Inferior parietal cortex (tissue), 1 donor: ENCODE results near the gene DOP1A.
A peak's percentile ranks its signal among the peaks of the same experiment; 100 is the strongest.

Experiments used
- DNase-seq: peaks from one replicate; pipeline ENCODE4 v3.0.0-alpha.2; 2016; ENCODE audit errors: extremely low spot score

Gene DOP1A

DNA sequence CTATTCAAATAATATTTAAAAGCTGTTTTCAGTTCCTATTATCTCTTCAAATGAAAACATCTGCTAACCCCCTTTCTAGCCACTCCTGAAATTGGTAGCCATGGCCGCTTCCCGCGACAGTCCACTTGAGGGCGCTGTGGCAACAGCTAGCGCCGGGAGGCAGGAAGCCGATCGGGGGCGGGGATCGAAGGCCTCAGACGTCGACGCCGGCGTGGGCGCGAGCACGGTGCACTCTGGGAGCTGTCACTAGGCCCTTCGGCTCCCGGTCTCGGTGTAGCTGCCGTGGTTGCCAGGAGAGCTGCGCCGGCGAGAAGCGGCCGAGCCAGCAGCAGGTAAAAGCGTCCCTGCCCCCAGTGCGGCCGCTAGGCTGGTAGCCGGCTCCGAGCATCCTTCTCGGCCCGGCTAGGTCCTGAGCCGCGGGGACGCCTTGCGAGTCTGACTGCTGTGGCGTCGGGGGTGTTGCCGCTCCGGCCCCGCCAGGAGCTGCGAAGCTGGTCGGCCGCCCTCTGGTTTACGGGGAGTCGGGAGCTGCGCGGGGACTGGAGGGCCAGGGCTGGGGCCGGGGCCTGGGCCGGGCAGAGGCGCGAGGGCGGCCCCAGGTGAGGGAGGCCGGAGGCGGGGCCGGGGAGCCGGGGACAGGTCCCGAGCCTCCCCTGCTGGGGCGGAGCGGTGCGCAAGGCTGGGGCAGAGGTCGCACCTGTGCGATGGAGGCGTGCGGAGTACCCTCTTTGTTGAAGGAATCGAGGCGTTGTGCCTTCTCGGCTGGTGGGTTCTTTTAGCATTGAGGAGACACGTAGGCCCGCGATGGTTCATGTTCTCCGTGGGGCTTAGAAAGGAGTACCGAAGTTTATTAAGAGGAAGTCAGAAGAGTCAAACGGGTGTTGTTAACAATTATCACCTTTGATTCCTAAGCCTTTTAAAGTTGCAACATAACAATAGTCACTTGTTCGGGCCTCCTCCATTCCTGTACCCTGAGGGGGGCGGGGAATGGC is at the start of gene DOP1A:
Gene DOP1A (plus strand): TSS at position 224 of the 992 bp plus-strand sequence. CDS start 29,307 bp downstream, outside the sequence.
- DNase-seq = peak; percentile 97

- no peak for DNase-seq
These were observed 47.7 kb upstream of the DOP1A start for GRCh38 chr6:83019741-83020140.

DNA sequence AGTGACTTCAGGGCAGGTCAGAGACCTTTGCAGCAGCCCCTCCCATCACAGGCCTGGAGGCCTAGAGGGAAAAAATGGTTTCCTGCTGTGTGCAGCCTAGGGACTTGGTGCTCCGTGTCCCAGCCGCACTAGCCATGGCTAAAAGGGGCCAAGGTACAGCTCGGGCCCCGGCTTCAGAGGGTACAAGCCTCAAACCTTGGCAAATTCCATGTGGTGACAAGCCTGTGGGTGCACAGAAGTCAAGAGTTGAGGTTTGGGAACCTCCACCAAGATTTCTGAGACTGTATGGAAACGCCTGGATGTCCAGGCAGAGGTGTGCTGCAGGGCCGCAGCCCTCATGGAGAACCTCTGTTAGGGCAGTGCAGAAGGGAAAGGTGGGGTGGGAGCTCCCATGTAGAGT is 35.8 kb upstream of the DOP1A start:
- DNase-seq = no peak

DNA sequence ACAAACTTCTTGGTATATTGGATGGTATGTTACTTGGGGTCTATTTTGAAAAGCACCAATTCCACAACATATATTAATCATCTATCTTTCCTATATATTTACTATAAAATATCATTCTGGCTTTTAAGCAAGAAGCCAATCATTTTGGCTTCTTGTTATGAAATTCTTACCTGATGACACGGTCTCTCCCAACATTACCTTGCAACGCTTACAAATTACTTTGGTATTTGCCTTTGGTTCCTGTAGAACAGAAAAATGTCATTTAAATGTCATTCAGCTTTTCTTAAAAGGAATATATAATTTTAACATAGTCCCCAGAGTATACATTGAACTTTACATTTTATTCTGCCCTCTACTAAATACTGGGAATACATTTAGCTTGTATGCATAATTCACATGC is 29.2 kb upstream of the DOP1A start:
- DNase-seq = no peak

DNA sequence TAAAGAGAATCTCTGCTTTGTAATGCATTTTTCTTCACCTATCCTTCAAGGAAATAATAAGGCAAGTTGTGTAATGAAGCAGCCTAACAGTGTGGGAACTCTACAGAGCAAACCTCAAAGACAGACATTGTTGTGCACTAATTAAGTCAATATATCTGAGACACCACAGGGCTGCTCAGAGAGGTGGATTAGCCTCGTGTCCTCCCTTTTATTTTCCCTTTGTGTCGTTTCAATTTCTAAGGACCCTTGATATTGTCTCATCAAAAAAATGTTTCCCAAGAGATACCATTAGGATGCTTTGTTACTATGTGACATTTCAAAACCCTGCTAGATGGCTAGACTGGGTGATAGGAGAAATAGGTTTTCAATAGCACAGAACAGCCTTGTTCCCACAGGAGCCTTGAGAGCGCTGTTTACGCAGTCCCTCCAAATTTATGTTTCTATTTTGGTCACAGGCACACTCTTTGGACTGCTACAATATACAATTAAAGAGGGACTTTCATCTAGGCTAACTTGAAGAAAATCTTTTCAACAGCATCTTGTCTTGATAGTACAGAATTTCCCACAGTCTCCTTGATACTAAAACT is 24.9 kb upstream of the DOP1A start:
- DNase-seq = no peak

DNA sequence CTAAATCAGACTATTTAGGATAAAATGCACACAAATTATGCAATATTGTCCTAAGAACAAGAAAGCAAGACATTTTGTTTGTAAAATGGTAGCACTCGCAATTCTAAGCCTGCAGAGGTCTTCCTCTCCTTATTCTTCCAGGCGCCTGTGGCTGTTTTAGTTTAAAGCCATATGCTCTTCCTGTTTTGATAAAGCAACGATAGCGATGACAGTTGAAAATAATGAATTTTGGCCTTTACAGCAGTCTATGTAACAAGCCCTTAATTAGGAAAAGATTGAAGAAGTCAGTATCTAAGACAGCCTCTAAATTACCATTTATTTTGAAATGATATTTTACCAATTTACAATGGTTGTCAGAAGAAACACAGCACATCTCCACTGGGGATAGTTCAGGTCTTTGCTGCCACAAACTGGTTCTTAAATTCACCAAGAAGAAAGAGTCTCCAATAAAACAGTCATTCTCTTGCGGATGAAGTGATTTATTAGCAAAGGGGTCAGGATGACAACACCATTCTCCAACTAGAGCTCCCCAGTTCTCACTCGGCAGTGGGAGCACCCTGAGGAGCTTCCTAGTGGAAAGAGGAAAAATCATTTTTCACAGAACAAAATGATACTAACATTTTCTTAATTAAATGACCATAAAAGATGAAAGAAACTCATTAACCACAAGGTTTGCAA is 23.2 kb upstream of the DOP1A start:
- DNase-seq = no peak

DNA sequence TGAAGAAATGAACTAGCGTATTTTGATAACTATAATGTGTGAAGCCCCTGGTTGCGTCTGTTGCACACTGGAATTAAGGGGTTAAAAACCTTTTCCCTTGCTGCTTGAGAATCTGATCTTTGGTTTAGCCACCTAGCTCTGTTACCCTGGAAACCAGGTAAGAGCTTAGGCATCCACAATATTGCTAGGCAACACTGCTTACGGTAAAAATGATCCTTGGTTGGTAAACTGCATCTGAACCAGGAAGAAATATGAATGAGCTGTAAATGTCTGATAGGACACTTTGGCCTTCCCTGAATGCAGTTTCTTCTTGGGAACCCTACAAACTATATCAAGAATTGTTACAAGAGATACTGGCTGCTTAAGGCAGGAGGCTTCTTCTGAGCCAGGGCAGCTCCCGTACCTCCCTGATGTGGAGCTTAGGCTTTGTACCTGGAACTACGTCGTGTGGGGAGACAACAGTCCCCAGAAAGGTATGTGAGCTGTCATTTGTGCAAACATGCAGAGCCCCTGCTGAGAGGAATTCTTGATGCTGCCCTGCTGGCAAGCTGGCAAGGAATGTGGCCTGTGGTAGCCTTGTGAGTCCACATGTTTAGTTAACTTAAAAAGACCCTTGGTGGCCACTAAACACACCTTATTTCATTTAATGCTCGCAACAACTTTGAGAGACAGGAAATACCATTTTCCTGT is 20.3 kb upstream of the DOP1A start:
- DNase-seq = no peak

DNA sequence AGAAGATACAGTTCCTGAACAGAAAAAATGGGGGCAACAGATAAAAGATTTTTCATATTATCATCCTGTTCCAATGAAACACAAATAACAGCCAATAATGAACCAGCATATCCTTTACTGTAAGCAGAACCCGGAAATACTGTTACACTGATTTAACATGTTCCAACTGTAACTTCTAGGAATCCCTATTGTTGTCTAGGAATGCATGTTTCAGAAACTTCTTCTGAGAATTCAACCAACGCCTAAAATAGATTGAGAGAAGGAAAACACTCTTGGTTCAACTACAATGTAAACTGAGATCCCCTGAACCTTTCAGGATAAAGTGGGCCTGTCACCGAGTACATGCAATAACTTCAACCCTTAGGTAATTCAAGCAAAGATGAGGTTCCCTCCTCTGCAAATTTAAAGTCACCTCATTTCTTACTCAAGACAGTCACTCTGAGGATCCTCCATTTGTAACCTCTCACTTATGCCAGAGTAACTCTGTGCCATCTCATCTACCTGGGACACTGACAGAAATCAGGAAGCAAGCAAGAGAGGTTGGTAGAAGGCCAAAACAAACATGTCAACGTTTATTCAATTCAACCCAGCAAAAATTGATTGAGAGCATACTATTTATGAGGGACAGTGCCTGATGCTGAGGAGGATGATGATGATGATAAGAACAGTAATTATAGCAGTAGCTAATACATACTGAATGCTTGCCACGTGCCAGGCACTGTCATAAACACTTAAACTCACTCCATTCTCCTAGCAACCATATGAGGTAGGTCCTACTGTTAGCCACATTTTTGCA is 15.9 kb upstream of the DOP1A start:
- no peak for DNase-seq

GRCh38 chr6:83053678-83054077 is 13.8 kb upstream of the DOP1A start:
- DNase-seq = no peak

GRCh38 chr6:83055366-83055964 is 12.0 kb upstream of the DOP1A start:
- peak; percentile 85 for DNase-seq

- DNase-seq = peak; percentile 81
These were observed 9.7 kb upstream of the DOP1A start for GRCh38 chr6:83057705-83058321.

DNA sequence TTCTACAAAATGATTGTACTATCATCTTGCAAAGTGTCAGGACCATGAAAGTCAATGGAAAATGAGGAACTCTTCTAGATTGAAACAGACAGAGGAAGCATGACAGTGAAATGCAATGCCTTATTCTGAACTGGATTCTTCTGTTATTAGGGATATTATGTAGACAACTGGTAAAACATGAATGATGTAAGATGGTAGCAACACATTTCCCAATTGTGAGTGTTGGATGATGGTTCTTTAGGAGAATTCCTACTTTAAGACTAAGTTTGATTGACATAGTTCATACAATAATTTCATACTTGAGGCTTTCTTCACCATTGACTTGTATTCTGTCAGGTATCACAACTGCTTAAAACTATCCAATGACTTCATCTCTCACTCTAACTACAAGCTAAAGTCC is 6.3 kb upstream of the DOP1A start:
- DNase-seq = no peak

DNA sequence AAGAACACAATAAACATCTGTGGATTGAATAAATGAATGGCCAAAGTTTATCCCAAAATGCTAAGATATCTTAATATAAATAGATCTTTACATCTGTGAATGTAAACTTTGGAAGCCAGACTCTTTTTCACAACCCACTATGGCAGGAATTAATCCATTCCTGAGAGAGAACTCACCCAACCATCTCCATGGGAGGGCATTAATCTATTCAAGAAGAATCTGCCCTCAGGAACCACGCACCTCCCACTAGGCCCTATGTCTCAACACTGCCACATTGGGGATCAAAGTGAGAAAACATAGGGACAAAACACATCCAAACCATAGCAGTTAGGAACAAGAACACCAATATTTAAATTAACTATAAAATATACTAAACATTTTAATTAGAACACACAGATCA is 5.2 kb upstream of the DOP1A start:
- DNase-seq = no peak

GRCh38 chr6:83065511-83066192 is 1.8 kb upstream of the DOP1A start, which contains the start of gene UBE3D:
Gene UBE3D, minus strand, starts transcription at chr6:83065841. Its CDS starts 123 bp downstream, at chr6:83065718.
- DNase-seq = peak; percentile 88

DNA sequence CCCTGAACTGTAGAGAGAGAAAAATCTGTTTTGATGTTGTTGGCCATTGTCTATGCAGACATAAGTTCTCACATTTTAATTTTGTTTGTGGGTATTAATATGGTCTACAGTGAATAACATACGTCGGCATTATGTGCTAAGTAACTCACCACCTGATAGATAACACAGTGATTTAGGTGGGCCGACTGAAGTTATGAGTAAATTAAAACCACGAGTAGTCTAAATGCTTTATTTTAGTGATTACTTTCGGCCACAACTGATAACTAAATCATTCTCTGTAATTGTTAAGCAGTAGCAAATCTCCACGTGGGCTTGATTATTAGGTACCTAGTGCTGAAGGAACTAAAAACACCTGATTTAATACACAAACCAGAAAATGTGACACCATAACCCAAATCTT is 1.1 kb downstream of the DOP1A start:
- no peak for DNase-seq

DNA sequence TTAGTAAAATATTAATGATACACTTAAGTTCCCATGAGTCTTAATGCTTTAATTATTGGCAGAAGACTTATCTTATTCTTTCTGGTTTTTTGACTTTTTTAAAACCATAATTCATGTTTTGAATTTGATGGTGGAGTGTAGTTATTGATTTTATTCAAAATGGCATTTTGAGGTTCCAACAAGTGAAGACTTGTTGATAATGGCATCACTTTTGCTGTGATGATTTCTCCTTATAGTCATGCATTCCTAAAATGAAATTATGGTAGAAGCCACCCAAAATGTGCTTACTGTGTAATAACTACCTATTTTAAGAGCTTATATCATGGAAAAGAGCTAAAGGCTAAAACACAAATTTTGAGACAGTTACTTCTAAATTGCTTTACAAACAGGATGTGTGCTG is 2.2 kb downstream of the DOP1A start:
- no peak for DNase-seq

DNA sequence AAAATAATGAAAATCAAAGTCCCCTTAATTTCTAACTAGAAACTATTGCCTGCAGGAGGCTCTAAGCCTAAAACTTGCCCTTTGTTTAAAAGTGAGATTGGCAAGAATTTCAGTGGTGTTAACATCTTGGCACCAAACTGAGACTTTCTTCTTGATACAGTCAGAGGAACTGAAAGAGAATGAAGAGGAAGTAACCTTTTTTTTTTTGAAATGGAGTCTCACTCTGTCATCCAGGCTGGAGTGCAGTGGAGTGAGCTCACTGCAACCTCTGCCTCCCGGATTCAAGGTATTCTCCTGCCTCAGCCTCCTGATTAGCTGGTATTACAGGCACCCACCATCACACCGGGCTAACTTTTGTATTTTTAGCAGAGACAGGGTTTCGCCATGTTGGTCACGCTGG is 3.6 kb downstream of the DOP1A start:
- no peak for DNase-seq

- no peak for DNase-seq
These were observed 4.2 kb downstream of the DOP1A start for GRCh38 chr6:83071707-83072106.

GRCh38 chr6:83072726-83073125 is 5.3 kb downstream of the DOP1A start:
- DNase-seq = no peak

DNA sequence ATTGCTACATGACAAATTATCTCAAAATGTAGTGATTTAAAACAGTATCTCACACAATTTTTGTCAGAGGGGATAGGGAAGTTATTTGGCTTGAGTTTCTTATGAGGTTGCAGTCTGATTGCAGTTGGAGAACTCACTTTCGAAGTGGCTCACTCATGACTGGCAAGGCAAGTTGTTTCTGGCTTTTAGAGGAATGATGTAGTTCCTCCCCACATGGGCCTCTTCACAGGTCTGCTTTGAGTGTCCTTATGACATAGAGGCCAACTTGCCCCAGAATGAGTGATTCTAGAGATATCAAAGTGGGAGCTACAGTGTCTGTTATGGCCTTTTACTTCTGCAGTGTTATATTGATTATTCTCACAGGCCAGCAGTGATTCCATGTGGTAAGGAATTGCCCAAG is 6.1 kb downstream of the DOP1A start:
- DNase-seq = no peak
